NCI-H524 (cell line): Measurements from ENCODE around the gene CRY2.

Experiments
- DNase-seq, 2 experiments: peaks; one replicate each; lab custom pipeline; 2025; lab: John Stamatoyannopoulos, UW

The CRY2 gene

GRCh38 chr11:45918331-45918941, 71.2 kb downstream of the CRY2 start:
- DNase-seq: peak; percentile 28 to 68

- DNase-seq: no peak
These were observed 71.8 kb downstream of the CRY2 start for GRCh38 chr11:45918962-45919675.

GRCh38 chr11:45919806-45920530, 72.7 kb downstream of the CRY2 start:
- no peak for DNase-seq

DNA sequence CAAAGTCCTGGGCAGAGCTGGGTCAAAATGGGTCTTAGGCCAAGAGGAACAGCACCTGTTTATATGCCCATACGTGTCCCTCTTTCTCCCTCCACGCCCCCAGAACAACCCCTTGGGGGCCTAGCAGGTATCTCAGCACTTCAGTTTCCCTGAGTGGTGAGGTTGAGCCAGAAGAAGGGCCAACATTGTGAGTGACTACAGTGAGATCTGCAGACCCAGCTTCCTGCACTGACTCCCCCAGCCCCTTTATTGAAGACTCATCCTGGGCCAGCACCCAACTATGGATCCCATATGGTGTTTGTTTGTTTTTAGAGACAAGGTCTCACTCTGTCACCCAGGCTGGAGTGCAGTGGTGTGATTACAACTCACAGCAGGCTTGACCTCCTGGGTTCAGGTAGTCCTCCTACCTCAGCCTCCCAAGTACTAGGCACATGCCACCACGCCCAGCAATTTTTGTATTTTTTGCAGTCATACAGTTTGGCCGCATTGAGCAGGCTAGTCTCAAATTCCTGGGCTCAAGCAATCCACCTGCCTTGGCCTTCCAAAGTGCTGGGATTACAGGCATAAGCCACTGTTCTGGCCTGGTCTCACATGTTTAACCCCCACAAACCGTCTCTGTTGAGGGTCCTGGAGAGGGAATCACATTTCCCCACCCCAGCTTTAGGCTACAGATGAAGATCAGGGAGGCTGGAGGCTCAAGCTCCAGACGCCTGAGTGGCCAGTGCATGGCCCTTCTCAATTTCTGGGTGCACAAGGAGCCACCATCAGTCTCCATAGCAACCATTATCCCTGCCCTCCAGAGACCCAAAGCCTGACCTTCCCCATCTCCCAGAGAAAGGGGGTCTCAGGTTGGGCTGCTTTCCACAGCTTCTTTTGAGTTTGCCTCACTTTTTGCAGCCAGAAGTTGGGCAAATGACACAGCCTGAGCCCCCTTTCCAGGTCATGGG, 73.5 kb downstream of the CRY2 start:
- no peak for DNase-seq

- DNase-seq: peak; percentile 15 to 29
These were observed 74.5 kb downstream of the CRY2 start for GRCh38 chr11:45921561-45922424.

DNA sequence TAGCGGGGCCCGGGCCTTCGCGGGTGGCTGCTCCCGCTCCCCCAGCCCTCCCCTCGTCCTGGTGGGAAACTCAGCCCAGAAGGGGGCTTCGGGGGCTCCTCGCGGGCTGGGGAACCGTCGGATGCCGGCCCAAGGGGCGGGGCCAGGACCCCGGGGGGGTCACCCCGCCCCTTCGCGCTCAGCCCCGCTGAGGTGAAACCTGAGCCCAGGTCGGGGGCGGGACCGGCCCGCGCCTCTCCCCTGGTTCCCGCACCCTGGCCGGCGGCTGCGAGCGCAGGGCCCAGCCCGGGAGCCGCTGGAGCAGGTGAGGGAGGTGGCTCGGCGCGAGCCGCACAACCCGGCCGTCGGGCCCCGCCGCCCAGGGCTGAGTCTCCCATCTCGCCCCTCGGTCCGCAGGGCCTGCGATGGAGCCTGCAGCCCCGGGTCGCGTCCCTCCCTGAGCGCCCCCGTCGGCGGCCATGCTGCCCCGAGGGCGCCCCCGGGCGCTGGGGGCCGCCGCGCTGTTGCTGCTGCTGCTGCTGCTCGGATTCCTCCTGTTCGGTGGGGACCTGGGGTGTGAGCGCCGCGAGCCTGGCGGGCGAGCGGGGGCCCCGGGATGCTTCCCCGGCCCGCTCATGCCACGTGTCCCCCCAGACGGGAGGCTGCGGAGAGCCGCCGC, 75.3 kb downstream of the CRY2 start, which contains the start of gene LARGE2:
Gene LARGE2, plus strand, starts transcription at position 232 of the 658 bp plus-strand sequence. Its CDS starts 227 bp downstream, at position 459.
- DNase-seq: peak in 1 of 2 experiments; percentile 31

- DNase-seq: no peak
These were observed 77.0 kb downstream of the CRY2 start for GRCh38 chr11:45924036-45924915.

DNA sequence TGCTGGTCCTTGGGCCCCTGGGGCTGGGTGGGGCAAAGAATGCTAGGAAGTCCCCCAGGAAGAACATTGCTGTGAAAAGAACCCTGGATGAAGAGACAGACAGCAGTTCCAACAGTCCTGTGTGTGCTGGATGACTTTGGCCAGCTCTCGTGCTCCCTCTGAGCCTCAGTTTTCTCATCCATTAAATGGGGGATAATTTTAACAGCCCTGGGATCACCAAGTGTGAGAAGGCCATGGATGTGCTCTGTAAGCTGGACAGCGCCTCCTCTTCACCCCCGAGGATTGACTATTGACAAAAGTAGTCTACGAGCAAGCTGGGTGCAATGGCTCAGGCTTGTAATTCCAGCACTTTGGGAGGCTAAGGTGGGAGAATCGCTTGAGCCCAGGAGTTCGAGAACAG, 77.7 kb downstream of the CRY2 start:
- no peak for DNase-seq

DNA sequence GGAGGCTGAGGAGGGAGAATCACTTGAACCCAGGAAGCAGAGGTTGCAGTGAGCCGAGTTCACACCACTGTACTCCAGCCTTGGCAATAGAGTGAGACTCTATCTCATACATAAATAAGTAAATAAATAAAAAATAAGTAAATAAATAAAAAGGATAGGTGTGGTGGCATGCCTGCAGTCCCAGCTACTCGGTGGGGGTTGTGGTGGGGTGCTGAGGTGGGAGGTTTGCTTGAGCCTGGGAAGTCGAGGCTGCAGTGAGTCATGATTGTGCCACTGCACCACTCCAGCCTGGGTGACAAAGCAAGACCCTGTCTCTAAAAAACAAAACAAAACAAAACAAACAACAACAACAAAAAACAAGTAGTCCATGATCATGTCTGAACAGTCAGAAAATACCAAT, 78.3 kb downstream of the CRY2 start:
- no peak for DNase-seq

GRCh38 chr11:45926001-45926401, 78.7 kb downstream of the CRY2 start:
- no peak for DNase-seq

- no peak for DNase-seq
These were observed 79.5 kb downstream of the CRY2 start for GRCh38 chr11:45926536-45927331.

- DNase-seq: no peak
These were observed 80.0 kb downstream of the CRY2 start for GRCh38 chr11:45927332-45927683.

GRCh38 chr11:45927684-45928413, 80.6 kb downstream of the CRY2 start:
- DNase-seq: no peak

GRCh38 chr11:45928535-45929215, 81.4 kb downstream of the CRY2 start:
- DNase-seq: no peak

DNA sequence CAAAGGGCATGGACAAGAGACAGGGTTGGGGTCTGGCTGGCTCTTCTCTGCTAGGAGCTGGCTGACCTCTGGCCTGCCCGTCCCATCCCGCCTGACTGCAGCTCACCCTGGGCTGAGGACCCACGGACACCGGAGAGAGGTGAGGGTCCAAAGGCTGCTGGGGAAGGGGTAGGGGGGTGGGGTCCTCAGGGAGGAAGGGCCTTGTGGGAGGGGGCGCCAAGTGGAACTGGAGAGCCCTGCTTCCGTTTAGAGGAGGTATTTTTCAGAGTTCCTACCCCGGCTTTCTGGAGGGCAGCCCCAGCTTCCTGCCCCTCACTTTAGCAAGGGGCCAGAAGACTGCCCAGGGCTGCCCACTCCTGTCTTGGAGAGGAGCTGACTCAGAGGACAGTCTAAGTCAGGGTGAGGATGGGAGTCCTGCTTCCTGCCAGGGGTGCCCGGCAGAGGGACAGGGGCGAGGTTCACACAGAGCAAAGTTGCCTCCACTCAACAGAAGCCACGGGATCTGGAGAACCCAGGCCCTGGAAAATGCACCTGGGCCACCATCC, 82.3 kb downstream of the CRY2 start:
- no peak for DNase-seq

GRCh38 chr11:45930031-45930794, 82.9 kb downstream of the CRY2 start:
- peak; percentile 25 to 72 for DNase-seq
